B cell (primary cell): Measurements from ENCODE around the gene GBP2.

ENCODE experiments used
- CTCF ChIP-seq: fragments of 200-600 bp; IDR thresholded peaks from one replicate; pipeline ENCODE4 v1.8.0; 2022; ENCODE audit warnings: antibody characterized with exemption, mild to moderate bottlenecking
- EZH2 ChIP-seq: IDR thresholded peaks from 2 replicates; pipeline ENCODE4 v1.6.1; 2012; ENCODE audit warnings: borderline replicate concordance, low read depth, mild to moderate bottlenecking, moderate library complexity, low read length; ENCODE audit not compliant: insufficient read depth, poor library complexity, severe bottlenecking

- TF ChIP-seq CTCF (no peak), EZH2 (no peak)
These were observed 11.3 kb downstream of the GBP2 start for GRCh38 chr1:89114662-89115061.
